ENCODE data around the gene EPB41L5. TPM values are rescaled to one million over a fixed set of nuclear protein-coding genes. Genes with fewer than 3 reads are reported as not detected.
A peak's percentile ranks its signal among the peaks of the same experiment; 100 is the strongest.
"Not testable (repeated sequence)": the region's sequence is repeated elsewhere in the genome, so short reads cannot be mapped to it uniquely, and the experiment has no call there.

EPB41L5 gene
- polyA plus RNA-seq, result 10 to 100 TPM; 10.6 to 34.6 (median 12.6) TPM
- long read RNA-seq, donor 1, result 0 reads
- long read RNA-seq, donor 2, result 0 reads
- long read RNA-seq, donor 3, partial matches to known transcripts, result 0 of 2 reads
- long read RNA-seq, donor 3, other reads (novel, unspliced or antisense), result 0 of 2 reads
- long read RNA-seq, donor 4, result 0 reads
- long read RNA-seq, donor 5, result 0 reads
- long read RNA-seq, donor 6, partial matches to known transcripts, result 0 of 2 reads
- long read RNA-seq, donor 6, other reads (novel, unspliced or antisense), result 0 of 2 reads
- long read RNA-seq, donor 7, result 0 reads
- long read RNA-seq, donor 8, result 0 reads
- long read RNA-seq, donor 9, result 0 reads
- long read RNA-seq, donor 10, partial matches to known transcripts, result 0 of 2 reads
- long read RNA-seq, donor 10, other reads (novel, unspliced or antisense), result 0 of 2 reads

DNA sequence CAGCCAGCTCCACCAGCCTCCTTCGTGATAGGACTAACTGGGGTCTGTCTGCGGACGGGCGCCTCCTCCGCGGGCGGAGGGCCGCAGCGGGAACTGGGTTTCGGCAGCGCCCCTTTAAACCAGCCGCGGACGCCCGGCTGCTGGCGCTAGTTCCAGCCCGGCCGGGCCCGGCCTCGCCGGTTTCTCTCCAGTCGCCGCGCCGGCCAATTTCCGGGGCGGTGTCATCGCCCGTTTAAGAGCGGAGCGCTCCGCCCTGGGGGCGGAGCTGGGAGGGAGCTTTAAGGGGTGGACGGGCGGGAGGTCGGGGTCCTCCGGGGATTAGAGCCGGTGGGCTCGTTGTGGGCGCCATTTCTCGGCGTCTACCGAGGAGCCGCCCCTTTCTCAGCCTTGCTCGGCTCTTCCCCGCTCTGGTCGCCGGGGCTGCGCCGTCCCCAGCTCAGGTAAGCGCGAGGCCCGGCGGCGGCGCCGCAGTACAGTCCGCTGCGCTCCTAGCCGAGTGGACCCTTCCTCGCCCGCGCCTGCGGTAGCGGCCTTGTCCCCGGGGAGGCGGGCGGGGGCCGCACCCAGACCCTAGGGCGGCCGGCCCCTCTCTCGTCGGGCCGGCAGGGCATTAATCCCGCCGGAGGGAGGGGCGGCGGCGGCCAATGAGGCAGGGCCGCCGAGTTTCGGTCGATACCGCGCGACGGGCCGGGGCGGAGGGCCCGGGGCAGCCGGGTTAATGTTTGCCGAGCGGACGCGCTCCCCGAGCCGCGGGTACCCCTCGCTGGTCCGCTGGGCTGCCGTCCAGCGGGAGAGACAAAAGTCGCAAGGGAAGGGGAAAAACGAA is at the start of gene EPB41L5:
Gene EPB41L5, plus strand, starts transcription at position 307 of the 826 bp plus-strand sequence. CDS start 6,008 bp downstream, outside the sequence.
- Histone ChIP-seq H3K4me1 (ENCODE audit: control insufficient read depth in 3 of 3, insufficient read depth in 2 of 3, low read depth in 1 of 3, low read length in 2 of 3) (peaks cover 0 to 6% (median 0%) of the 10 kb centered on the region in 3 donors), H3K27me3 (ENCODE audit: control insufficient read depth in 3 of 3, insufficient read depth in 3 of 3, low read length in 3 of 3) (no peaks in the 10 kb centered on the region), H3K36me3 (ENCODE audit: control insufficient read depth in 3 of 3, insufficient read depth in 2 of 3, low read depth in 1 of 3, low read length in 3 of 3) (peaks cover 0 to 3% (median 0%) of the 10 kb centered on the region in 3 donors), H3K4me3 (ENCODE audit: low read depth in 1 of 3, low read length in 3 of 3) (peak within 1 kb of the TSS; percentile 74 to 95 (median 83)), H3K9me3 (ENCODE audit: control insufficient read depth in 2 of 2, insufficient read depth in 1 of 2, low read depth in 1 of 2, low read length in 1 of 2) (no peaks in the 10 kb centered on the region), H3K27ac (ENCODE audit: low read depth in 1 of 3, low read length in 2 of 3) (peak within 1 kb of the TSS; percentile 95 to 97 (median 96))
- 0% methylated on average over 87 to 104 of the region's 104 CpGs for WGBS, 3 donors
- FAIRE-seq (no peak), DNase-seq (peak; percentile 94 to 98)

DNA sequence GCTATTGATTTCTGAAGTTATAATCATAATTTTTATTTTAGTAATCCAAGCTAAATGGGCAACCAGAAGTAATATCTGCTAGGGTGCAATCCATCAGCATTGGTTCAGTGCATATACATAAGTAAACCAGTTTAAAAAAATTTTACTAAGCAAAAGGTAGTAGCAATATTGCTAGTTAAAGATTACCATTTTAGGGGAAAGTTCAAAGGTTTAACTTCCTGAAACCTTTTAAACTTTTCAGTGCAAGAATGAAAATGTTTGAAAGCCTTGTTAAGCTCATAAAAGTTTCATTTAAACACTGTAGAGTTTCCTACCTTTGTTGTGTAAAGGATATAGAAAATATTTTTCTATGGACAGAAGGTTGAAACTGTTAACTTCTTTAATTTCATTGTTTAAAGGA is 31.0 kb upstream of the EPB41L5 start:
- no peak for FAIRE-seq
- no peaks in the 10 kb centered on the region for H3K36me3 ChIP-seq (ENCODE audit: control insufficient read depth in 3 of 3, insufficient read depth in 2 of 3, low read depth in 1 of 3, low read length in 3 of 3)
- peaks cover 0 to 8% (median 0%) of the 10 kb centered on the region in 3 donors for H3K4me1 ChIP-seq (ENCODE audit: control insufficient read depth in 3 of 3, insufficient read depth in 2 of 3, low read depth in 1 of 3, low read length in 2 of 3)
- no peaks in the 10 kb centered on the region for H3K9me3 ChIP-seq (ENCODE audit: control insufficient read depth in 2 of 2, insufficient read depth in 1 of 2, low read depth in 1 of 2, low read length in 1 of 2)
- no peak overlapping the region for H3K4me3 ChIP-seq (ENCODE audit: low read depth in 1 of 3, low read length in 3 of 3)
- H3K27ac ChIP-seq (ENCODE audit: low read depth in 1 of 3, low read length in 2 of 3), result peak overlapping the region in 1 of 3 donors; percentile 42
- no peaks in the 10 kb centered on the region for H3K27me3 ChIP-seq (ENCODE audit: control insufficient read depth in 3 of 3, insufficient read depth in 3 of 3, low read length in 3 of 3)
- peak; percentile 21 to 26 for DNase-seq

DNA sequence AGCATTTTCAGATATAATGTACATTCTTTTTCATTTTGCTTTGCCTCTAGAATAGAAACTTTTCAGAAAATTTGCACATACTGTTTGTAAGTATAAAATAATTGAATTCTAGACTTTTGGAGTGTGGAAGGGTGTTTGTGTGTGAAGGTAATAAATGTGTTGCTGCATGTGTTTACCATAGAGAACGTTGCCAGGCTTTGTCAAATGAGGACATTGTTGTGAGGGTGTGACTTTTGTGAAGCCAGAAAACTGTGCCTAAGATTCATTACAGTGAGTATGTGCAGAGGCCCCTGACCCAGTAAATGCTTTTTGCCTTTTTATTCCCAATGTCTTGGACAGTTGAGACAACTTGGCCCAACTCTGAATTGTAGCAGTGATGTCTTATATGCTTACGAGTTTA is 30.4 kb upstream of the EPB41L5 start:
- Histone ChIP-seq H3K36me3 (ENCODE audit: control insufficient read depth in 3 of 3, insufficient read depth in 2 of 3, low read depth in 1 of 3, low read length in 3 of 3) (no peaks in the 10 kb centered on the region), H3K4me3 (ENCODE audit: low read depth in 1 of 3, low read length in 3 of 3) (no peak overlapping the region), H3K9me3 (ENCODE audit: control insufficient read depth in 2 of 2, insufficient read depth in 1 of 2, low read depth in 1 of 2, low read length in 1 of 2) (no peaks in the 10 kb centered on the region), H3K27ac (ENCODE audit: low read depth in 1 of 3, low read length in 2 of 3) (peak overlapping the region in 1 of 3 donors; percentile 17), H3K4me1 (ENCODE audit: control insufficient read depth in 3 of 3, insufficient read depth in 2 of 3, low read depth in 1 of 3, low read length in 2 of 3) (peaks cover 0 to 8% (median 0%) of the 10 kb centered on the region in 3 donors), H3K27me3 (ENCODE audit: control insufficient read depth in 3 of 3, insufficient read depth in 3 of 3, low read length in 3 of 3) (no peaks in the 10 kb centered on the region)
- DNase-seq (peak; percentile 6 to 8), FAIRE-seq (no peak)
- 51 to 68% (median 68%) methylated on average over 2 of the region's 2 CpGs for WGBS, 3 donors

DNA sequence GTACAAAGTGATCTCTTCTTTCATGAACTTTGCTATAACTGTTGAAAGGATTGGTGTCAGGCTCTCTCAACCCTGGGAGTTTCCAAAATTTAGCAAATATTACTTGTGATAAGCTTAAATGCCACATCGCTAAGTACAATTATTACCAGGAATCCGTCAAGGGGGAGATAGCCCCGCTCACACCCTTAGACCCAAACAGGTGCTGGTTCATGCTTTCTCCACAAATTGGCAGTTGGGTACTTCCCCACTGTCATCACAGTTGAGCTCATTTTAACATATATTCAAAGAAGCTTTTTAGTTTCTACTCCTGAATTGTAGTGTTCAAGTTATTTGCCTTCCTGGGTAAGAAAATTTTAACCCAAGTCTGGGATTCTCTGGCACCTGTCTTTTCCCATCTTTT is 29.8 kb upstream of the EPB41L5 start:
- WGBS, 3 donors, result 83 to 85% (median 83%) methylated on average over 3 of the region's 3 CpGs
- no peak overlapping the region for H3K27ac ChIP-seq (ENCODE audit: low read depth in 1 of 3, low read length in 2 of 3)

DNA sequence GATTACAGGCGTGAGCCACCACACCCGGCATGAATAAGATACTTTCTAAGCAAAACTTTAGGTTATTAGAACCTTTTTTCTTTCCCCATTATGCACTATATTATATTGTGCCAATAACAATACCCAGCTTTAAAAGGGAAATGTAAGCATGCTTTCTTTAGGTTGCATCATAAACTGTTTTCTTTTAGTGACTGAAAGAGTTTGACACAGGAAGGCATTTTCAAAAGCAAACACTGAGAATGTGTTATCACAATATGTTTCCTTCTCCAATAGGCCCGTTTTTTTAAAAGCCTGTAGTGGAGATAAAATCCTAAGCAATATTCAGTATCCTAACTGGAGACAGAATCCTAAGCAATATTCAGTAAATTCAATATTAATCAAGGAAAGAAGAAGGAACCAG is 16.7 kb upstream of the EPB41L5 start:
- no peaks in the 10 kb centered on the region for H3K4me1 ChIP-seq (ENCODE audit: control insufficient read depth in 3 of 3, insufficient read depth in 2 of 3, low read depth in 1 of 3, low read length in 2 of 3)
- 67 to 77% (median 72%) methylated on average over 3 of the region's 3 CpGs for WGBS, 3 donors
- no peak overlapping the region for H3K27ac ChIP-seq (ENCODE audit: low read depth in 1 of 3, low read length in 2 of 3)
- no peaks in the 10 kb centered on the region for H3K36me3 ChIP-seq (ENCODE audit: control insufficient read depth in 3 of 3, insufficient read depth in 2 of 3, low read depth in 1 of 3, low read length in 3 of 3)
- no peaks in the 10 kb centered on the region for H3K27me3 ChIP-seq (ENCODE audit: control insufficient read depth in 3 of 3, insufficient read depth in 3 of 3, low read length in 3 of 3)
- H3K9me3 ChIP-seq (ENCODE audit: control insufficient read depth in 2 of 2, insufficient read depth in 1 of 2, low read depth in 1 of 2, low read length in 1 of 2), result no peaks in the 10 kb centered on the region
- no peak overlapping the region for H3K4me3 ChIP-seq (ENCODE audit: low read depth in 1 of 3, low read length in 3 of 3)
- FAIRE-seq (no peak), DNase-seq (no peak)

More for the DNA sequence above, 29.8 kb upstream of the EPB41L5 start:
- no peaks in the 10 kb centered on the region for H3K27me3 ChIP-seq (ENCODE audit: control insufficient read depth in 3 of 3, insufficient read depth in 3 of 3, low read length in 3 of 3)
- H3K9me3 ChIP-seq (ENCODE audit: control insufficient read depth in 2 of 2, insufficient read depth in 1 of 2, low read depth in 1 of 2, low read length in 1 of 2), result peaks cover 0 to 2% of the 10 kb centered on the region in 2 donors
- DNase-seq (no peak), FAIRE-seq (no peak)
- H3K36me3 ChIP-seq (ENCODE audit: control insufficient read depth in 3 of 3, insufficient read depth in 2 of 3, low read depth in 1 of 3, low read length in 3 of 3), result no peaks in the 10 kb centered on the region
- H3K4me1 ChIP-seq (ENCODE audit: control insufficient read depth in 3 of 3, insufficient read depth in 2 of 3, low read depth in 1 of 3, low read length in 2 of 3), result peaks cover 0 to 8% (median 0%) of the 10 kb centered on the region in 3 donors
- no peak overlapping the region for H3K4me3 ChIP-seq (ENCODE audit: low read depth in 1 of 3, low read length in 3 of 3)

DNA sequence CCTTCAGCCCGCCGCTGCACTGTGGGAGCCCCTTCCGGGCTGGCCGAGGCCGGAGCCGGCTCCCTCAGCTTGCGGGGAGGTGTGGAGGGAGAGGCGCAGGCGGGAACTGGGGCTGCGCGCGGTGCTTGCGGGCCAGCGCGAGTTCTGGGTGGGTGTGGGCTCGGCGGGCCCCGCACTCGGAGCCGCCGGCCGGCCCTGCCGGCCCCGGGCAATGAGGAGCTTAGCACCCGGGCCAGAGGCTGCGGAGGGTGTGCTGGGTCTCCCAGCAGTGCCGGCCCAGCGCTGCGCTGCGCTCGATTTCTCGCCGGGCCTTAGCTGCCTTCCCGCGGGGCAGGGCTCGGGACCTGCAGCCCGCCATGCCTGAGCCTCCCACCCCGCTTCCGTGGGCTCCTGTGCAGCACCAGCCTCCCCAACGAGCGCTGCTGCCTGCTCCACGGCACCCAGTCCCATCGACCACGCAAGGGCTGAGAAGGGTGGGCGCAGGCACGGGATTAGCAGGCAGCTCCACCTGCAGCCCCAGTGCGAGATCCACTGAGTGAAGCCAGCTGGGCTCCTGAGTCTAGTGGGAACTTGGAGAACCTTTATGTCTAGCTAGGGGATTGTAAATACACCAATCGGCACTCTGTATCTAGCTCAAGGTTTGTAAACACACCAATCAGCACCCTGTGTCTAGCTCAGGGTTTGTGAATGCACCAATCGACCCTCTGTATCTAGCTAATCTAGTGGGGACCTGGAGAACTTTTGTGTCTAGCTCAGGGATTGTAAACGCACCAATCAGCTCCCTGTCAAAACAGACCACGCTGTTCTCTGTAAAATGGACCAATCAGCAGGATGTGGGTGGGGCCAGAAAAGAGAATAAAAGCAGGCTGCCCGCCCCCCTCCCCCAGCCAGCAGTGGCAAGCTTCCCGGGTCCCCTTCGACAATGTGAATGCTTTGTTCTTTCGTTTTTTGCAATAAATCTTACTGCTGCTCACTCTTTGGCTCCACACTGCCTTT is 15.7 kb upstream of the EPB41L5 start:
- H3K4me1 ChIP-seq (ENCODE audit: control insufficient read depth in 3 of 3, insufficient read depth in 2 of 3, low read depth in 1 of 3, low read length in 2 of 3); DNase-seq; H3K36me3 ChIP-seq (ENCODE audit: control insufficient read depth in 3 of 3, insufficient read depth in 2 of 3, low read depth in 1 of 3, low read length in 3 of 3); H3K9me3 ChIP-seq (ENCODE audit: control insufficient read depth in 2 of 2, insufficient read depth in 1 of 2, low read depth in 1 of 2, low read length in 1 of 2); H3K27ac ChIP-seq (ENCODE audit: low read depth in 1 of 3, low read length in 2 of 3); H3K27me3 ChIP-seq (ENCODE audit: control insufficient read depth in 3 of 3, insufficient read depth in 3 of 3, low read length in 3 of 3); FAIRE-seq; H3K4me3 ChIP-seq (ENCODE audit: low read depth in 1 of 3, low read length in 3 of 3): not testable (repeated sequence)
- WGBS, 3 donors, result 90 to 94% (median 93%) methylated on average over 46 to 55 of the region's 55 CpGs

DNA sequence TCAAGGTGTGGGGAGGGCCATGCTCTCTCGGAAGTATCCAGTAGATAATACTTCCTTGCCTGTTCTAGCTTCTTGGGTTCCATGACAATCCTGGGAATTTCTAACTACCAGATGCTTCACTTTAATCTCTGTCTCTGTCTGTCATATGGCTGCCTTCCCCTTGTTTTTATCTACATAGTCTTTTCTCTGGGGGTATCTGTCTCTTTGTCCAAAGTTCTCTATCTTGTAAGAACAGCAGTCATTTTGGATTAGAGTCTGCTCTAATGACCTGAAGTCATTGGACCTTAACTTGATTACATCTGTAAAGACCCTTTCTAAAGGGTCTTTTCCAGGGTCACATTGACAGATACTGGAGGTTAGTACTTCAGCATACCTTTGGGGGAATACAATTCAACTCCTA is 11.4 kb upstream of the EPB41L5 start:
- H3K9me3 ChIP-seq (ENCODE audit: control insufficient read depth in 2 of 2, insufficient read depth in 1 of 2, low read depth in 1 of 2, low read length in 1 of 2), result no peaks in the 10 kb centered on the region
- no peaks in the 10 kb centered on the region for H3K27me3 ChIP-seq (ENCODE audit: control insufficient read depth in 3 of 3, insufficient read depth in 3 of 3, low read length in 3 of 3)
- no peak for DNase-seq
- H3K27ac ChIP-seq (ENCODE audit: low read depth in 1 of 3, low read length in 2 of 3), result no peak overlapping the region
- H3K4me1 ChIP-seq (ENCODE audit: control insufficient read depth in 3 of 3, insufficient read depth in 2 of 3, low read depth in 1 of 3, low read length in 2 of 3), result no peaks in the 10 kb centered on the region
- H3K36me3 ChIP-seq (ENCODE audit: control insufficient read depth in 3 of 3, insufficient read depth in 2 of 3, low read depth in 1 of 3, low read length in 3 of 3), result no peaks in the 10 kb centered on the region
- WGBS, 3 donors, result 85 to 100% (median 90%) methylated on average over 1 of the region's 1 CpG
- FAIRE-seq, result no peak
- no peak overlapping the region for H3K4me3 ChIP-seq (ENCODE audit: low read depth in 1 of 3, low read length in 3 of 3)

DNA sequence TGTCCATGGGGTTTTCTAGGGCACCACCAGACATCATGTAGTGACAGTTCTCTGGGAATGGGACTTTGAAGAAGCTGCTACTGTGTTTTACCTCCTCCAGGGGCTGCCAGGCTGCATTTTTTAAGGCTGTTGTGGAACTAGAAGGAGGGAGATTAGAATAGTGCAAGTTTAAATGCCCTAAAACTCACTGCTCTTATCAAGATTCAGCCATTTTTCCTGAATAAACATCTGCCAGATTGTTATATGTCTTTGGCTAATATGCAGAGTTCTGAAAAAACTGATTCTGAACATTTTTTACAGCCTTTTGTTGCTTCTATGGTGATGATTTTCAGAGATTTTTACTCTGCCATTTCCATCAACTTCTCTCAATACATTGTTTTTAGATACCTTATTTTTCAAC is 8.6 kb upstream of the EPB41L5 start:
- H3K4me3 ChIP-seq (ENCODE audit: low read depth in 1 of 3, low read length in 3 of 3), result no peak overlapping the region
- no peaks in the 10 kb centered on the region for H3K4me1 ChIP-seq (ENCODE audit: control insufficient read depth in 3 of 3, insufficient read depth in 2 of 3, low read depth in 1 of 3, low read length in 2 of 3)
- H3K27ac ChIP-seq (ENCODE audit: low read depth in 1 of 3, low read length in 2 of 3), result no peak overlapping the region
- FAIRE-seq, result no peak
- H3K36me3 ChIP-seq (ENCODE audit: control insufficient read depth in 3 of 3, insufficient read depth in 2 of 3, low read depth in 1 of 3, low read length in 3 of 3), result no peaks in the 10 kb centered on the region
- DNase-seq, result no peak
- no peaks in the 10 kb centered on the region for H3K9me3 ChIP-seq (ENCODE audit: control insufficient read depth in 2 of 2, insufficient read depth in 1 of 2, low read depth in 1 of 2, low read length in 1 of 2)
- no peaks in the 10 kb centered on the region for H3K27me3 ChIP-seq (ENCODE audit: control insufficient read depth in 3 of 3, insufficient read depth in 3 of 3, low read length in 3 of 3)
